ENCODE measurements around the gene CD1D. TPM values are rescaled to one million over a fixed set of nuclear protein-coding genes. Genes with fewer than 3 reads are reported as not detected.

Gene CD1D
- polyA plus RNA-seq, 10 donors: 0.75 to 2.0 (median 1.6) TPM

Other genes with a start within 250 kb of the CD1D start
- 10 to 100 TPM; 27.1 to 55.1 (median 33.0) TPM for gene KIRREL1, start 187.2 kb upstream of the CD1D start, polyA plus RNA-seq (ENCODE audit: insufficient read length in 10 of 10)
- under 1 TPM in 2 of 10 donors, not detected in 8; 0.08 to 0.16 TPM for gene CD1A, start 73.5 kb downstream of the CD1D start, polyA plus RNA-seq (ENCODE audit: insufficient read length in 10 of 10)
- 1 to 10 TPM in 7 of 10 donors, under 1 TPM in 3; 0.47 to 1.6 (median 1.2) TPM for gene CD1C, start 109.0 kb downstream of the CD1D start, polyA plus RNA-seq (ENCODE audit: insufficient read length in 10 of 10)
- under 1 TPM in 1 of 10 donors, not detected in 9; 0.12 TPM for gene CD1B, start 150.6 kb downstream of the CD1D start, polyA plus RNA-seq (ENCODE audit: insufficient read length in 10 of 10)
- gene CD1E, start 173.0 kb downstream of the CD1D start, polyA plus RNA-seq (ENCODE audit: insufficient read length in 10 of 10): under 1 TPM in 5 of 10 donors, not detected in 5; 0.23 to 0.63 (median 0.33) TPM
- gene OR10T2, start 218.6 kb downstream of the CD1D start, polyA plus RNA-seq (ENCODE audit: insufficient read length in 10 of 10): not detected
- gene OR10K2, start 245.3 kb downstream of the CD1D start, polyA plus RNA-seq (ENCODE audit: insufficient read length in 10 of 10): not detected